HG03457 (cell line): ENCODE results near the gene TIMM17A.
"Not testable (repeated sequence)": the region's sequence is repeated elsewhere in the genome, so short reads cannot be mapped to it uniquely, and the experiment has no call there.

Experiments used
- ATAC-seq: cut with Tn5 transposase; IDR thresholded peaks from one replicate; pipeline ENCODE4 v1.9.1; 2021; ENCODE audit warnings: moderate number of reproducible peaks; ENCODE audit not compliant: unreplicated experiment

The TIMM17A gene

DNA sequence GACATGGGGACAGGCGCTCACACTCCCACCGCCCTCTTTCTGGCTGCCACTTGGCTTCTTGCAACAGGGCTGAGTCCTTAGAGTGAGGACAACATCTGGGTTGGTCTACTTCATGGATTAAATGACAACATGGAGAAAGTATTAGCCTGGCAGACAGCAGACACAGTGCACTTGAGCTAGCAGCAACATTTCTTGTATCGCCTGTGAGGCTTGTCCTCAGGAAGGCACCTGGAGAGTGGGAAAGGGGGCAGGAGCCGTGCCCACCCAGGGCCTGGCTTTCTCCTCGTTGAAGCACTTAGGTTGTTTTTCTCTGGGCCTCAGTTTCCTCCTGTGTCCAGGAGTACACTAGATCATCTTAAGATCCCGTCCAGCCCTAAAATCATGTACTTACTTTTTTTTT, 58.8 kb downstream of the TIMM17A start:
- no peak for ATAC-seq

DNA sequence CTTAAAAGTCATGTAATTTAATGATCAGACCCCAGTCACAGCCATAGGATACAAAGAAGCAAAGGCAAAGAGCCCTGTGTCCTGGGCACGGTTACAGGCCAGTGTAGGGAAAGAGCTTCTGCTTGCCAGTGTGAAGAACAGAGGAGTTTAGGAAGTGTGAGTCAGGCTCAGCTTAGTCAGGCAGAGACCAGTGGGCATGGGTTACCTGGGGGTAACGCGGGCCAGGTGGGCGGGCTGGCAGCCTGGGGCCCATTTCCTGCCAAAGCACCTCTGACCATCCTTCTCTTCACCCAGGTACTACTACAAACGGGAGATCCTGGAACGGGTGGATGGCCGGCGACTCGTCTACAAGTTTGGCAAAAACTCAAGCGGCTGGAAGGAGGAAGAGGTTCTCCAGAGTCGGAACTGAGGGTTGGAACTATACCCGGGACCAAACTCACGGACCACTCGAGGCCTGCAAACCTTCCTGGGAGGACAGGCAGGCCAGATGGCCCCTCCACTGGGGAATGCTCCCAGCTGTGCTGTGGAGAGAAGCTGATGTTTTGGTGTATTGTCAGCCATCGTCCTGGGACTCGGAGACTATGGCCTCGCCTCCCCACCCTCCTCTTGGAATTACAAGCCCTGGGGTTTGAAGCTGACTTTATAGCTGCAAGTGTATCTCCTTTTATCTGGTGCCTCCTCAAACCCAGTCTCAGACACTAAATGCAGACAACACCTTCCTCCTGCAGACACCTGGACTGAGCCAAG, 59.8 kb downstream of the TIMM17A start:
- ATAC-seq = no peak

DNA sequence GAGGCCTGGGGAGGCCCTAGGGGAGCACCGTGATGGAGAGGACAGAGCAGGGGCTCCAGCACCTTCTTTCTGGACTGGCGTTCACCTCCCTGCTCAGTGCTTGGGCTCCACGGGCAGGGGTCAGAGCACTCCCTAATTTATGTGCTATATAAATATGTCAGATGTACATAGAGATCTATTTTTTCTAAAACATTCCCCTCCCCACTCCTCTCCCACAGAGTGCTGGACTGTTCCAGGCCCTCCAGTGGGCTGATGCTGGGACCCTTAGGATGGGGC, 60.3 kb downstream of the TIMM17A start:
- ATAC-seq = no peak

DNA sequence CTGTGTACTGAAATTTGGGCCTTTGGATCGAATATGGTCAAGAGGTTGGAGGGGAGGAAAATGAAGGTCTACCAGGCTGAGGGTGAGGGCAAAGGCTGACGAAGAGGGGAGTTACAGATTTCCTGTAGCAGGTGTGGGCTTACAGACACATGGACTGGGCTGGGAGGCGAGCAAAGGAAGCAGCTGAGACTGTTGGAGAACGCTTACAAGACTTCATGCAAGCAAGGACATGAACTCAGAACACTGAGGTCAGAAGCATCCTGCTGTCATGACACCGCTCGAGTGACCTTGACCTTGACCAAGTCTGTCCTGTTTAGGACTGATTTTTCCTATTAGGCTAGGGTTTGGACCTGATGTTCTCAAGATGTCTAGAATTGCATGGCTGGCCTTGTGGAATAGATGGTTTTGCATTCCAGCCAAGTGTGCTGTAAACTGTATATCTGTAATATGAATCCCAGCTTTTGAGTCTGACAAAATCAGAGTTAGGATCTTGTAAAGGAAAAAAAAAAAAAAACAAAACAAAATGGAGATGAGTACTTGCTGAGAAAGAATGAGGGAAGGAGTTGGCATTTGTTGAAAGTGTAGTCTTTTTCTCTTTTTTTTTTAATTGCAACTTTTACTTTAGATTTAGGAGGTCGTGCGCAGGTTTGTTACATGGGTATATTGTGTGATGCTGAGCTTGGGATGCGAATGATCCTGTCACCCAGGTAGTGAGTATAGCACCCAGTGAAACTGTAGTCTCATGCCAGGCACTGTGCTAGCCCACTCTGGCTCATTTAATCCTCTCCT, 60.9 kb downstream of the TIMM17A start:
- no peak for ATAC-seq

DNA sequence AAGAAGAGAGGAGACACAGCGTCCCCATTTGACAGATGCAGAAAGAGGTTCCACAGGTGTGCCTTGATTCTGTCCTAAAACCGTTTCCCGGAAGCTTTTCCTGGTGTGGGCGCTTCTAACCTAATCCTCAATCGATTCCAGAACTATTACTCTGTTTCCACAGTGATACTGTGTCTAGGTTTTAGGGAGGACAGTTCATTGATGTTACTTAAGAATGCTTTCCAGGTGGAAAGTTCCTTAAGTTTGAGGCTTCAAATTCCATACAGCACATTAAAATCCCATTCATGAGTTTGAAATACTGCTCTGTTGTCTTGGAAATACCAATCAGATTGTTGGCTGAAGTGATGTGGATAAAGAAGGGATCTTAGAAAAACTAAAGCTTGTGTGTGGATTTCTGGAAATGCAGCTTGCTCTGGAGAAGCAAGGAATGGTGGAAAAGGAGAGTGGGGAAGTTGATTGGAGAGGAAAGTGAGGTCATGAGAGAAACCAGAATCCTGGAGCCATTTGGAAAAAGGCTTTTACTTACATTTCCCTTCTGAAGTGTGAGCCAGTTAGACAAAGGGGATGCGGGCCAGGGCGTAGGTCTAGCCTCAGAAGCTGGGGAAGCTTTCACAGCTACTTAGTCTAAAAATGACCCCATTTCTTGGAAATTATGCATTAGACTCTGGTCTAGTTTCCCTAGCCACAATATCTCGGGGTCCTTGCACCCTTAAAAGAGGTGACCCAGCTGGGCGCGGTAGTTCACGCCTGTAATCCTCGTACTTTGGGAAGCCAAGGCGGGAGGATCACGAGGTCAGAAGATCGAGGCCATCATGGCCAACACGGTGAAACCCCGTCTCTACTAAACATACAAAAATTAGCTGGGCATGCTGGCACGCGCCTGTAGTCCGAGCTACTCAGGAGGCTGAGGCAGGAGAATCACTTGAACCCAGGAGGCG, 61.8 kb downstream of the TIMM17A start:
- ATAC-seq = no peak

DNA sequence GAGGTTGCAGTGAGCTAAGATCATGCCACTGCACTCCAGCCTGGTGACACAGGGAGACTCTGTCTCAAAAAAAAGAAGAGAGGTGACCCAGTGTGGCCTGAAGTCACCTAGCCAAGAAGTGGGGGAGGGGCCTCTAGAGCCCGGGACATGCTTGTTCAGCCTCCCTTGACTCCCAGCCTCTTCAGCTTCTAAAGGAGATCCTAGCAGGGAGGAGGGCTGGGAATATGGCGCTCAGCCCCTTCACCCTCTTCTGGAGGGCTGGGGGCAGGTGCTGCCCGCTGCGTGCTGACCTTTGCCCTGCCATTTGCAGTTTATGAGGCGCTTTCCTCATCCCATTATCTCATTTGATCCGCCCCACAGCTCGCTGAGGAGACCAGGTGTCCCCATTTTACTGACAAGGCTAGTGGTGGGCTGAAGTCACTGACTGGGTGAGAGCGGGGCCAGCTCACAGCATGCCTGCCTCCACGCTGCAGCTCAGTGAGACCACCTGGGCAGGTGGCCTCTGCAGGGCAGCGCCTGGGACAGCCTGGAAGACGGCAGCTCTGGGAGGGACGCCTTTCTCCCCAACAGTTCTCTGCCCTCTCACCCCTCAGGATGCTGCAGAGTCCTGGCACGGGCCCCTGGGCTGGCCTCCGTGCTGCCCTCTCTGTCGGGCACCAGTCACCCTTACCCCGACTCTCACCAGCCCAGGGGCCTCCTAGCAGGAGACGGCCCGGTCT, 62.6 kb downstream of the TIMM17A start:
- ATAC-seq = no peak

DNA sequence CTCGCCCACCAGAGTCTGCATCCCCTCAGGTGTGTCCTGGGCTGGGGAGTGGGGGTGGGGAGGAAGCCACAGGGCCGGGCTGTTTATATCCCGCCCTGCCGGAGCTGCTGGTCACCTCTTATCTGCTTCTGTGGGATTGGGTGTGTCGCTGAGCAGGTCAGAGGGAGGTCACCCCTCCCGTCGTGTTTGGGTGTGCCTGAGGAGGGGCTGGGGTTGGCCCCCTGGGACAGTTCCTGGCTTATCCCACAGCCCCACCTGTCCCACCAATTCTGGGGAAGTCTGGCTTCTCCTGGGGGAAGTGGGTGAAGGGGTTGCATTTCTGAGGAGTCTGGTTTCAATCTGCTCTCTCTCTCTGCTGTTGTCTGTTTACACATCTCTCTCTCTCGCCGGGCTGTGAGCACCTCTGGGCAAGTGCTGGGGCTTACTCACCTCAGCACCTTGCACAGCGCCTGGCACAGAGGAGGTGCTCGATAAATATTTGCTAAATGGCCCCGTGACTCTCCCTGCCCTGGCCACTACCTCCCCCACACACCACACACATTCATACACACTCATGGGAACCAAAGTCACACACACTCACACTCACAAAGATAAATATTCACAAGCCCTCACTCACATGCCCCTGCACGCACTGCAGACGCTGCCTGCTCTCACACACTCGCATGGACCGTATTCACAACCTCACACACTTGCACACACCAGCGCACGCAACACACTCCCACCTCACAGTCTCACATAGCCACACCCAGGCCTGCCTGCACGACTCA, 63.3 kb downstream of the TIMM17A start:
- no peak for ATAC-seq

DNA sequence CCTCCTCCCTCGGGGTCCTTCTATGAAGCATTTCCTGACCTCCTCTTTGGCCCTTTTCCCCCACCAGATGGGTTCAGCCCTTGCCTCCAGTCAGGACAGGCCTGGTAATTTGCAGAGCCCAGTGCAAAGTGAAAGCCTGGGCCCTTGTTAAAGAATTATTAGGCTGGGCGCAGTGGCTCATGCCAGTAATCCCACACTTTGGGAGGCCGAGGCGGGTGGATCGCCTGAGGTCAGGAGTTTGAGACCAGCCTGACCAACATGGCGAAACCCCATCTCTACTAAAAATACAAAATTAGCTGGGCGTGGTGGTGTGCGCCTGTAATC, 63.9 kb downstream of the TIMM17A start:
- ATAC-seq = not testable (repeated sequence)
